ENCODE measurements around the gene GRM3. TPM values are rescaled to one million over a fixed set of nuclear protein-coding genes. Genes with fewer than 3 reads are reported as not detected.

Gene GRM3
- total and polyA plus RNA-seq, 2 of the 13 experiments (the other 11 are each of a cell fraction or from before 2014, with no cell fraction given) = not detected

GRCh38 chr7:86664991-86665390 lies 21.3 kb downstream of the GRM3 start:
- Histone ChIP-seq H4K20me1 (ENCODE audit: insufficient read depth, low read length) (no peaks in the 10 kb centered on the region), H3K4me1 (ENCODE audit: insufficient read depth, low read length) (no peaks in the 10 kb centered on the region), H3K9me3 (ENCODE audit: low read length) (no peaks in the 10 kb centered on the region), H3K4me2 (ENCODE audit: low read depth, low read length) (no peak overlapping the region), H3K27ac (ENCODE audit: extremely low read length, insufficient read depth, low read length) (no peak overlapping the region), H2AFZ (ENCODE audit: low read length) (no peak overlapping the region), H3K36me3 (replicated peaks in 1 of 2; ENCODE audit: control insufficient read depth in 1 of 2, insufficient read depth in 2 of 2, low read length in 2 of 2) (no peaks in the 10 kb centered on the region), H3K79me2 (ENCODE audit: insufficient read depth, low read length) (no peaks in the 10 kb centered on the region), H3K4me3 (replicated peaks in 1 of 3; ENCODE audit: insufficient read depth in 1 of 3, low read depth in 2 of 3, low read length in 3 of 3) (no peak overlapping the region), H3K9ac (ENCODE audit: insufficient read depth, low read depth, low read length) (no peak overlapping the region), H3K27me3 (ENCODE audit: control insufficient read depth in 1 of 2, insufficient read depth in 2 of 2, low read length in 2 of 2) (no peaks in the 10 kb centered on the region)
- no peak for ATAC-seq
- ChIA-PET CTCF (ENCODE audit: low intra/inter-chr PET ratio, low total read pairs) (no interaction called here), POLR2A (no interaction called here)
- WGBS (ENCODE audit: low lambda C conversion rate) = 3% methylated on average over 5 of the region's 5 CpGs
- no peak for TF ChIP-seq TGIF2 (CRISPR knock-in tag; IDR thresholded peaks at IDR 0.05)
- no peak for TF ChIP-seq AKAP8 (CRISPR knock-in tag; IDR thresholded peaks at IDR 0.05)
- TF ChIP-seq ZNF207 (IDR thresholded peaks at IDR 0.05; ENCODE audit: borderline replicate concordance) = no peak
- no peak for TF ChIP-seq IRX3 (CRISPR knock-in tag; IDR thresholded peaks at IDR 0.05; ENCODE audit: borderline replicate concordance, low read depth)
- TF ChIP-seq, protein P1, sequence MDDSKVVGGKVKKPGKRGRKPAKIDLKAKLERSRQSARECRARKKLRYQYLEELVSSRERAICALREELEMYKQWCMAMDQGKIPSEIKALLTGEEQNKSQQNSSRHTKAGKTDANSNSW (CRISPR knock-in tag; IDR thresholded peaks at IDR 0.05; ENCODE audit: borderline replicate concordance) = no peak
- no peak for TF ChIP-seq PAF1 (CRISPR knock-in tag; IDR thresholded peaks at IDR 0.05)
- TF ChIP-seq ZNF556 (CRISPR knock-in tag; IDR thresholded peaks at IDR 0.05; ENCODE audit: borderline replicate concordance) = no peak
- TF ChIP-seq, protein P2, sequence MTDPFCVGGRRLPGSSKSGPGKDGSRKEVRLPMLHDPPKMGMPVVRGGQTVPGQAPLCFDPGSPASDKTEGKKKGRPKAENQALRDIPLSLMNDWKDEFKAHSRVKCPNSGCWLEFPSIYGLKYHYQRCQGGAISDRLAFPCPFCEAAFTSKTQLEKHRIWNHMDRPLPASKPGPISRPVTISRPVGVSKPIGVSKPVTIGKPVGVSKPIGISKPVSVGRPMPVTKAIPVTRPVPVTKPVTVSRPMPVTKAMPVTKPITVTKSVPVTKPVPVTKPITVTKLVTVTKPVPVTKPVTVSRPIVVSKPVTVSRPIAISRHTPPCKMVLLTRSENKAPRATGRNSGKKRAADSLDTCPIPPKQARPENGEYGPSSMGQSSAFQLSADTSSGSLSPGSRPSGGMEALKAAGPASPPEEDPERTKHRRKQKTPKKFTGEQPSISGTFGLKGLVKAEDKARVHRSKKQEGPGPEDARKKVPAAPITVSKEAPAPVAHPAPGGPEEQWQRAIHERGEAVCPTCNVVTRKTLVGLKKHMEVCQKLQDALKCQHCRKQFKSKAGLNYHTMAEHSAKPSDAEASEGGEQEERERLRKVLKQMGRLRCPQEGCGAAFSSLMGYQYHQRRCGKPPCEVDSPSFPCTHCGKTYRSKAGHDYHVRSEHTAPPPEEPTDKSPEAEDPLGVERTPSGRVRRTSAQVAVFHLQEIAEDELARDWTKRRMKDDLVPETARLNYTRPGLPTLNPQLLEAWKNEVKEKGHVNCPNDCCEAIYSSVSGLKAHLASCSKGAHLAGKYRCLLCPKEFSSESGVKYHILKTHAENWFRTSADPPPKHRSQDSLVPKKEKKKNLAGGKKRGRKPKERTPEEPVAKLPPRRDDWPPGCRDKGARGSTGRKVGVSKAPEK (CRISPR knock-in tag; IDR thresholded peaks at IDR 0.05; ENCODE audit: borderline replicate concordance) = no peak
- no peak for TF ChIP-seq FOXK2 (IDR thresholded peaks at IDR 0.05)
- TF ChIP-seq ZNF75D (CRISPR knock-in tag; IDR thresholded peaks at IDR 0.05; ENCODE audit: borderline replicate concordance) = no peak
- no peak for TF ChIP-seq BRCA1 (CRISPR knock-in tag; IDR thresholded peaks at IDR 0.05)
- no peak for TF ChIP-seq NCOA2 (CRISPR knock-in tag; IDR thresholded peaks at IDR 0.05)
- no peak for TF ChIP-seq PRMT3 (CRISPR knock-in tag; IDR thresholded peaks at IDR 0.05; ENCODE audit: borderline replicate concordance, low read depth)
- in situ Hi-C loops (cut with HindIII; ENCODE audit: extremely low pct_ligation_motif_present, low pct_unique_long_range_greater_than_20kb) (no loop called here), intact Hi-C loops (cut with micrococcal nuclease; ENCODE audit: unreplicated experiment) (no loop called here)
- no peak for DNase-seq (ENCODE audit: low spot score)
- BruUV-seq (replicated peaks) = no TSS peak
- FAIRE-seq = no peak

Data from HepG2 (cell line).